ENCODE results near the gene NEMP2.

DNA sequence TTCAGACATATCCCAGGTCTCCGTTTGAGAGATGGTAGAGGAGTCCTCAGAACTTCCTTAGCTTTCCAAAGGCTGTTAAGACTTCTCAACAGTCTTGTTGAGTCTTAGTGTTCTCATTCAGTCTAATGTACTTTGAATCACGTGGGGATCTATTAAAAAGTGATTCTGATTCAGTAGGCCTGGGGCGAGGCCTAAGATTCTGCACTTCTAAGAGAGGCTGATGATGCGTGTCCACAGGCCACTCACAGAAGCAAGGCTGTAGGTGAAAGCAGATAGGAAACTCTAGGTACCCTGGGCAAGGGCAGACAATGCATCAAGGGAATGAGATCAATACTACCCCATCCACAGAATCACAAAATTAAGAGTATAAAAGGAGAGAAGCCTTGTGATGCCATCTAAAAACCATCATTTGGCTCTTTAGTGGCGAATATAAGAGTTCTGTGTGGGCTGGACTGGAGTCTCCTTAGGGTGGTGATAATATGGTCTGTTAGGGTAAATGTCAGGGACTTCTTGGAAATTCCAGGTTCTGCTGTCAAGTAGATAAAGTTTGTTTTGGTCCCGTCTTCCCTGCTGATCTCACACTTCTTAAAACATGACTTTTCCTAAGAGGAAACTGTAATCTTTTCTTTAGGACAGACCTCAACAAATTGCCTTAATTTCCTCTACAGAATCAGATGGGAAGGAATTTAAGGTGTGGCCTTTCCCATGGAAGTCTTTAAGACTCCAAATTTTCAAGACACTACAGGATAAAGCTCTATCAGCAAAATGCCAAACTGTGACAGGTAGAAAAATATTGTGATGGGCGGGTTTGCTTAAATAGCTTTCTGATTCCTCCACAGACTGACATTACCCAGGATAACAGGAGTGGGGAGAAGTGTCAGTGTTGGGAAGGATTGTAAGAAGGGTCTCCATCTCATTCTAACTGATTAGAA, 45.7 kb upstream of the NEMP2 start:
- no peak for TF ChIP-seq EZH2phosphoT487 (conservative IDR thresholded peaks at IDR 0.05; ENCODE audit: low read length)
- TF ChIP-seq, protein P1, sequence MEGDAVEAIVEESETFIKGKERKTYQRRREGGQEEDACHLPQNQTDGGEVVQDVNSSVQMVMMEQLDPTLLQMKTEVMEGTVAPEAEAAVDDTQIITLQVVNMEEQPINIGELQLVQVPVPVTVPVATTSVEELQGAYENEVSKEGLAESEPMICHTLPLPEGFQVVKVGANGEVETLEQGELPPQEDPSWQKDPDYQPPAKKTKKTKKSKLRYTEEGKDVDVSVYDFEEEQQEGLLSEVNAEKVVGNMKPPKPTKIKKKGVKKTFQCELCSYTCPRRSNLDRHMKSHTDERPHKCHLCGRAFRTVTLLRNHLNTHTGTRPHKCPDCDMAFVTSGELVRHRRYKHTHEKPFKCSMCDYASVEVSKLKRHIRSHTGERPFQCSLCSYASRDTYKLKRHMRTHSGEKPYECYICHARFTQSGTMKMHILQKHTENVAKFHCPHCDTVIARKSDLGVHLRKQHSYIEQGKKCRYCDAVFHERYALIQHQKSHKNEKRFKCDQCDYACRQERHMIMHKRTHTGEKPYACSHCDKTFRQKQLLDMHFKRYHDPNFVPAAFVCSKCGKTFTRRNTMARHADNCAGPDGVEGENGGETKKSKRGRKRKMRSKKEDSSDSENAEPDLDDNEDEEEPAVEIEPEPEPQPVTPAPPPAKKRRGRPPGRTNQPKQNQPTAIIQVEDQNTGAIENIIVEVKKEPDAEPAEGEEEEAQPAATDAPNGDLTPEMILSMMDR (IDR thresholded peaks at IDR 0.05; ENCODE audit: insufficient read depth, low read length, poor library complexity, severe bottlenecking) = no peak

Measured in SU-DHL-6 (cell line).